Nephron progenitor cell (in vitro differentiated cells): ENCODE measurements around the gene ANP32B.
"Not testable (repeated sequence)": the region's sequence is repeated elsewhere in the genome, so short reads cannot be mapped to it uniquely, and the experiment has no call there.

ENCODE experiments used
- DNase-seq: peaks from one replicate; pipeline ENCODE4 v3.0.0; 2021
- H3K27ac Mint-ChIP-seq: 2 replicates; pipeline ENCODE4 v1.8.0; 2021; ENCODE audit warnings: mild to moderate bottlenecking, moderate library complexity, mixed read lengths
- H3K27me3 Mint-ChIP-seq: 2 replicates; pipeline ENCODE4 v1.8.0; 2021; ENCODE audit warnings: mild to moderate bottlenecking, low read depth, mixed read lengths; ENCODE audit not compliant: poor library complexity
- H3K36me3 Mint-ChIP-seq: 2 replicates; pipeline ENCODE4 v1.8.0; 2021; ENCODE audit warnings: low read depth, mixed read lengths
- H3K4me1 Mint-ChIP-seq: 2 replicates; pipeline ENCODE4 v1.8.0; 2021; ENCODE audit warnings: mixed read lengths
- H3K4me3 Mint-ChIP-seq: 2 replicates; pipeline ENCODE4 v1.8.0; 2021; ENCODE audit warnings: mild to moderate bottlenecking, moderate library complexity, mixed read lengths
- H3K9me3 Mint-ChIP-seq: 2 replicates; pipeline ENCODE4 v1.8.0; 2021; ENCODE audit warnings: mild to moderate bottlenecking, moderate library complexity, mixed read lengths
- TF ChIP-seq, protein P1 (sequence below): fragments of 200-600 bp; sonication (generic); IDR thresholded peaks from 2 replicates; pipeline ENCODE4 v1.5.0; 2021; ENCODE audit warnings: antibody characterized with exemption

The ANP32B gene

DNA sequence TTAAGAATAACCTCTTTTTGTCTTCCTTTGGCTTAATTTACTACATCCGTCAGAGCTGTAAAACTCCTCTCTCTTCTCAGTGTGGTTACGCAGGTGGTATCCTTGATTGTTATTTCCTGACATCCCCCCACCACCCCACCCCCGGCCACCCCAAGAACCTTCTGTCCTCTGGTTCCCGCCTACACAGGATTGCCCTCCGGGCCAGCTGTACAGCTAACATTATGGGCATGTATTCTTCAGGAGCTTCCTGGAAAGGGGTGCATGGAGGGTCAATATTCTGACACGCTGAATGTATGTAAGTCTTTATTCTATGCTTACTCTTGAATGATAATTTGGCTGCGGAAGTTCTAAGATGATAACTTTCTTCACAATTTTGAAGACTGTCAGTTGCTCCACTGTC, 13.0 kb upstream of the ANP32B start:
- Mint-ChIP-seq H3K27me3 (peaks cover 71% of the 10 kb centered on the region), H3K36me3 (peaks cover 2% of the 10 kb centered on the region), H3K9me3 (peaks cover 8% of the 10 kb centered on the region), H3K4me1 (peaks cover 5% of the 10 kb centered on the region), H3K4me3 (no peak overlapping the region), H3K27ac (no peak overlapping the region)
- TF ChIP-seq, protein P1, sequence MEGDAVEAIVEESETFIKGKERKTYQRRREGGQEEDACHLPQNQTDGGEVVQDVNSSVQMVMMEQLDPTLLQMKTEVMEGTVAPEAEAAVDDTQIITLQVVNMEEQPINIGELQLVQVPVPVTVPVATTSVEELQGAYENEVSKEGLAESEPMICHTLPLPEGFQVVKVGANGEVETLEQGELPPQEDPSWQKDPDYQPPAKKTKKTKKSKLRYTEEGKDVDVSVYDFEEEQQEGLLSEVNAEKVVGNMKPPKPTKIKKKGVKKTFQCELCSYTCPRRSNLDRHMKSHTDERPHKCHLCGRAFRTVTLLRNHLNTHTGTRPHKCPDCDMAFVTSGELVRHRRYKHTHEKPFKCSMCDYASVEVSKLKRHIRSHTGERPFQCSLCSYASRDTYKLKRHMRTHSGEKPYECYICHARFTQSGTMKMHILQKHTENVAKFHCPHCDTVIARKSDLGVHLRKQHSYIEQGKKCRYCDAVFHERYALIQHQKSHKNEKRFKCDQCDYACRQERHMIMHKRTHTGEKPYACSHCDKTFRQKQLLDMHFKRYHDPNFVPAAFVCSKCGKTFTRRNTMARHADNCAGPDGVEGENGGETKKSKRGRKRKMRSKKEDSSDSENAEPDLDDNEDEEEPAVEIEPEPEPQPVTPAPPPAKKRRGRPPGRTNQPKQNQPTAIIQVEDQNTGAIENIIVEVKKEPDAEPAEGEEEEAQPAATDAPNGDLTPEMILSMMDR, result no peak
- no peak for DNase-seq

DNA sequence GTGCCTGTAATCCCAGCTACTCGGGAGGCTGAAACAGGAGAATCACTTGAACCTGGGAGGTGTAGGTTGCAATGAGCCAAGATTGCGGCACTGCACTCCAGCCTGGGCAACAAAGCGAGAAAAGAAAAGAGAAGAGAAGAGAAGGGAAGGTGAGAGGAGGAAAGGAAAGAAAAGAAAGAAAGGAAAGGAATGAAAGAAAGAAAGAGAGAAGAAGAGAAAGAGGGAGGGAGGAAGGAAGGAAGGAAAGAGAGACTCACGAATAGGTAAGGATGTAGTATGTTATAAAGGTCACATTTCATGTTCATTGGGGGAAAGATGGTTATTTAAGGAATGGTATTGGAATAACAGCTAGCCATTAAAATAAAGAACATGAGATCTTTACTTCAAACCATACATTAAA, 10.4 kb upstream of the ANP32B start:
- Mint-ChIP-seq H3K27ac (peak overlapping the region; percentile 37), H3K4me3 (no peak overlapping the region), H3K27me3 (peaks cover 78% of the 10 kb centered on the region), H3K36me3 (peaks cover 4% of the 10 kb centered on the region), H3K4me1 (peaks cover 5% of the 10 kb centered on the region), H3K9me3 (peaks cover 25% of the 10 kb centered on the region)
- DNase-seq, result no peak
- TF ChIP-seq, protein P1, result no peak

DNA sequence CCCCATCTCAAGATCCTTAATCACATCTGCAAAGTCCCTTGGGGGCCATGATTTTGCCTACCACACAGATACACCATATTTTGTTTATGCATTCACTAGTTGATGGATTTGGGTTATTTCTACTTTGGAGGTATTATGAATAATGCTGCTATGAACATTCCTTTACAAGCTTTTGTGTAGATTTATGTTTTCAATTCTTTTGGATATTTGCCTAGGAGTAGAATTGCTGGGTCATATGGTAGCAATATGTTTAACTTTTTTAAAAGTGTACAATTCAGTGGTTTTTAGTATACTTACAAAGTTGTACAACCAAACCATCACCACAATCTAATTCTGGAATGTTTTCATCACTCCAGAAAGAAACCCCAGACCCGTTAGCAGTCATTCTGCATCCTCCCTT, 7.8 kb upstream of the ANP32B start:
- Mint-ChIP-seq H3K4me1 (peaks cover 7% of the 10 kb centered on the region), H3K36me3 (peaks cover 4% of the 10 kb centered on the region), H3K4me3 (no peak overlapping the region), H3K27ac (no peak overlapping the region), H3K27me3 (peaks cover 83% of the 10 kb centered on the region), H3K9me3 (peaks cover 25% of the 10 kb centered on the region)
- DNase-seq, result no peak
- TF ChIP-seq, protein P1, result no peak

DNA sequence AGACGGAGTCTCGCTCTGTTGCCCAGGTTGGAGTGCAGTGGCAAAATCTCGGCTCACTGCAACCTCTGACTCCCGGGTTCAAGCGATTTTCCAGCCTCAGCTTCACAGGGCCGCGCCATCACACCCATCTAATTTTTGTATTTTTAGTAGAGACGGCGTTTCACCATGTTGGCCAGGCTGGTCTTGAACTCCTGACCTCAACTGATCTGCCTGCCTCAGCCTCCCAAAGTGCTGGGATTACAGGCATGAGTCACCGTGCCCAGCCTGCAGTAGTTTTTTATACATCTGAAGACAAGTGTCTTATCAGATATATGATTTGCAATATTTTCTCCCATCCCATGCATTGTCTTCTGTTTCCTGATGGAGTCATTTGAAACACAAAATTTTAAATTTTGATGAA, 6.5 kb upstream of the ANP32B start:
- not testable (repeated sequence) for H3K36me3 Mint-ChIP-seq, DNase-seq, H3K4me3 Mint-ChIP-seq, H3K27ac Mint-ChIP-seq
- peaks cover 71% of the 10 kb centered on the region for H3K27me3 Mint-ChIP-seq
- peaks cover 25% of the 10 kb centered on the region for H3K9me3 Mint-ChIP-seq
- H3K4me1 Mint-ChIP-seq, result peaks cover 18% of the 10 kb centered on the region

DNA sequence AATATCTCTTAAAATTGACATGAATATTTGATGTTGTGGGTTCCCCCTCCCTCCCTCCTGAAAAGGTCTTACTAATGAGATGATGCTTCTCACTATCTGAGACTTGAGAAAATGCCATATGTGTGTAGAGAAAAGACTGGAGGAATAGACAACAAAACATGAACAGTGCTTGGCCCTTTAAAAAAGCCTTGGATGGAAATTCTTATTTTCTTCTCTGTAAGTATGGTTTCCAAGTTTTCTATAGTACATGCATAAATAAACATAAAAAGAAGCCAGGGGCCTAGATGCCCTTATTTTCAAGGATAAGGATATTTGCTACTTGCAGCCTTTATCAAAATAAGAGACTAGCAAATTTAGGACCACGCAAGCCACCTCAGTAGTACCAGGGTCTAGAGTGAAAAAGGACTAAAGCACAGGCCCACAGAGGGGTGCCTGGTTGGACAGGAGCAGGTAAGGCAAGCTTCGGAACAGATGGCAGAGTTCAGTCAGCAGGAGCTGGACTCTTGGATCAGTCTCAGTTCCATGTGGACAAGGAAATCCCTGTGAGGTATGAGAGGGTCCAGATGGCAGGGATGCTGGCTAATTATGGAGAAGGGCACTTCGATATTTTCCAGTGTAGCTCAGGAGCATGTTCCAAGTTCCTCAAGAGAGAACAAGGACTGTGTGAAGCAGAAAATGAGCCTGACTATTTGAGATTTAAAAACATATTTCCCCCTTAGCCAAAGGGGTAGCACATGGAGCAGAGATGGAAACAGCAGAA, 4.6 kb upstream of the ANP32B start:
- no peak overlapping the region for H3K4me3 Mint-ChIP-seq
- peaks cover 25% of the 10 kb centered on the region for H3K9me3 Mint-ChIP-seq
- peaks cover 4% of the 10 kb centered on the region for H3K36me3 Mint-ChIP-seq
- peaks cover 53% of the 10 kb centered on the region for H3K27me3 Mint-ChIP-seq
- H3K27ac Mint-ChIP-seq, result no peak overlapping the region
- no peak for DNase-seq
- H3K4me1 Mint-ChIP-seq, result peaks cover 26% of the 10 kb centered on the region
- TF ChIP-seq, protein P1, result no peak

DNA sequence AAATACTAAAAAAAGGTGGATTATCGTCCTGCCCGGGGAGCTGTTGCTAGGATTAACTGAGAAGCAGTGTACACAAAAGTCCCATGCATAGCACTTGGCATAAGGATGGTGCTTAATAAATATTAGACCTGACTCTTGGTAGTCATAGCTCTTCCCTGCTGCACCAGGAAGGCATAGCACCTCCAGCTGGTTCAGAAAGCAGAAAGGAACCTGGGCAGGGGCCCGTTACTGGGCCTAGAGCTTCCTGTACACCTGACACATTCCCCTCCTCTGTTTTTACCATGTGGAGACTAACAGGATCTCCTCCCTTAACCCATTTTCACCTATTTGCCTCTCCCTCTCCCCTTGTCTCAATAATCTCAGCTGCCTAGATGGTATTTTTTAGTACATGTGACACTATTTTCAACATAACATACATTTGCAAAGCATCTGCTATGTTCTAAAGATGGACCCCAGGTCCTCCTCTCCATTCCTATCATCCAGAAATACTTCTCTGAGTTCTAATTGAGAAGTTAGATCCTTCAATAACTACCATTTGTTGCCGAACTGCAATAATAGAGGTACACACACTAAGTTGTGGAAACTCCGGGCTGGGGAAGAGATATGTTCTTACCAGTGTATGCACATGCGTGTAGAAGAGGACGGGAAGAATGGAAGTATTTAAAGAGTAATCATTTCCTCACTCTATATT, 3.2 kb upstream of the ANP32B start:
- Mint-ChIP-seq H3K9me3 (peaks cover 19% of the 10 kb centered on the region), H3K27me3 (peaks cover 44% of the 10 kb centered on the region), H3K36me3 (peaks cover 4% of the 10 kb centered on the region), H3K4me3 (no peak overlapping the region), H3K27ac (no peak overlapping the region), H3K4me1 (peaks cover 26% of the 10 kb centered on the region)
- TF ChIP-seq, protein P1, result no peak
- no peak for DNase-seq
